Nephron progenitor cell (in vitro differentiated cells): ENCODE measurements around the gene RBKS.
A peak's percentile ranks its signal among the peaks of the same experiment; 100 is the strongest.
"Not testable (repeated sequence)": the region's sequence is repeated elsewhere in the genome, so short reads cannot be mapped to it uniquely, and the experiment has no call there.

Source experiments
- DNase-seq: peaks from one replicate; pipeline ENCODE4 v3.0.0; 2021
- H3K27ac Mint-ChIP-seq: 2 replicates; pipeline ENCODE4 v1.8.0; 2021; ENCODE audit warnings: mild to moderate bottlenecking, moderate library complexity, mixed read lengths
- H3K27me3 Mint-ChIP-seq: 2 replicates; pipeline ENCODE4 v1.8.0; 2021; ENCODE audit warnings: mild to moderate bottlenecking, low read depth, mixed read lengths; ENCODE audit not compliant: poor library complexity
- H3K36me3 Mint-ChIP-seq: 2 replicates; pipeline ENCODE4 v1.8.0; 2021; ENCODE audit warnings: low read depth, mixed read lengths
- H3K4me1 Mint-ChIP-seq: 2 replicates; pipeline ENCODE4 v1.8.0; 2021; ENCODE audit warnings: mixed read lengths
- H3K4me3 Mint-ChIP-seq: 2 replicates; pipeline ENCODE4 v1.8.0; 2021; ENCODE audit warnings: mild to moderate bottlenecking, moderate library complexity, mixed read lengths
- H3K9me3 Mint-ChIP-seq: 2 replicates; pipeline ENCODE4 v1.8.0; 2021; ENCODE audit warnings: mild to moderate bottlenecking, moderate library complexity, mixed read lengths
- CTCF ChIP-seq: fragments of 200-600 bp; sonication (generic); IDR thresholded peaks from 2 replicates; pipeline ENCODE4 v1.5.0; 2021; ENCODE audit warnings: antibody characterized with exemption

RBKS gene

GRCh38 chr2:27746325-27746724, 143.9 kb downstream of the RBKS start:
- peaks cover 38% of the 10 kb centered on the region for H3K9me3 Mint-ChIP-seq
- no peak overlapping the region for H3K27ac Mint-ChIP-seq
- peaks cover 10% of the 10 kb centered on the region for H3K27me3 Mint-ChIP-seq
- no peak overlapping the region for H3K4me3 Mint-ChIP-seq
- DNase-seq: no peak
- peaks cover 8% of the 10 kb centered on the region for H3K36me3 Mint-ChIP-seq
- TF ChIP-seq CTCF: no peak
- H3K4me1 Mint-ChIP-seq: no peaks in the 10 kb centered on the region

GRCh38 chr2:27745494-27745893, 144.7 kb downstream of the RBKS start:
- not testable (repeated sequence) for H3K4me1 Mint-ChIP-seq, H3K27ac Mint-ChIP-seq, H3K36me3 Mint-ChIP-seq, DNase-seq, H3K4me3 Mint-ChIP-seq
- Mint-ChIP-seq H3K9me3 (peaks cover 45% of the 10 kb centered on the region), H3K27me3 (peaks cover 10% of the 10 kb centered on the region)

GRCh38 chr2:27742571-27742970, 147.6 kb downstream of the RBKS start:
- peaks cover 5% of the 10 kb centered on the region for H3K27me3 Mint-ChIP-seq
- H3K36me3 Mint-ChIP-seq: peaks cover 5% of the 10 kb centered on the region
- DNase-seq: no peak
- H3K4me1 Mint-ChIP-seq: peaks cover 10% of the 10 kb centered on the region
- no peak overlapping the region for H3K4me3 Mint-ChIP-seq
- no peak for TF ChIP-seq CTCF
- H3K27ac Mint-ChIP-seq: peak overlapping the region; percentile 55
- peaks cover 34% of the 10 kb centered on the region for H3K9me3 Mint-ChIP-seq

- H3K27me3 Mint-ChIP-seq: peaks cover 6% of the 10 kb centered on the region
- H3K36me3 Mint-ChIP-seq: peaks cover 5% of the 10 kb centered on the region
- peaks cover 34% of the 10 kb centered on the region for H3K9me3 Mint-ChIP-seq
Measured at GRCh38 chr2:27741673-27742072, 148.5 kb downstream of the RBKS start.

DNA sequence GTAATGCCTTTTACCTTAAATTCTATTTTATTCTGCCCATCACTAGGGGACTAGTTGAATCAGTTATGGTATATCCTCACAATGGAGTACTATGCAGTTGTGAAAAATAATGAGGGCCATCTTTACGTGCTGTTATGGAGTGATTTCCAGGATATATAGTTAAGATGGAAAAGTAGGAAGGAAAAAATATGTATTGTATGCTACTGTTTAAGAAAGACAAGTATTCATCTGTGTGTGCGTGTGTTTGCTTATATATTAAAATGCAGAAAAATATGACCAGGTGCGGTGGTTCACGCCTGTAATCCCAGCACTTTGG, 151.2 kb downstream of the RBKS start:
- no peak for TF ChIP-seq CTCF
- no peak for DNase-seq
- Mint-ChIP-seq H3K9me3 (peaks cover 30% of the 10 kb centered on the region), H3K27ac (no peak overlapping the region), H3K4me1 (peaks cover 26% of the 10 kb centered on the region), H3K4me3 (no peak overlapping the region), H3K27me3 (peaks cover 19% of the 10 kb centered on the region), H3K36me3 (peaks cover 5% of the 10 kb centered on the region)

More at GRCh38 chr2:27741673-27742072, 148.5 kb downstream of the RBKS start:
- H3K4me3 Mint-ChIP-seq: no peak overlapping the region
- no peak for TF ChIP-seq CTCF
- H3K4me1 Mint-ChIP-seq: peaks cover 16% of the 10 kb centered on the region
- no peak overlapping the region for H3K27ac Mint-ChIP-seq
- DNase-seq: no peak

GRCh38 chr2:27738349-27739057, 151.7 kb downstream of the RBKS start:
- no peak overlapping the region for H3K27ac Mint-ChIP-seq
- H3K27me3 Mint-ChIP-seq: peaks cover 19% of the 10 kb centered on the region
- H3K4me1 Mint-ChIP-seq: peaks cover 26% of the 10 kb centered on the region
- H3K9me3 Mint-ChIP-seq: peaks cover 30% of the 10 kb centered on the region
- DNase-seq: no peak
- H3K4me3 Mint-ChIP-seq: no peak overlapping the region
- peaks cover 5% of the 10 kb centered on the region for H3K36me3 Mint-ChIP-seq
- TF ChIP-seq CTCF: no peak
